CD4-positive, alpha-beta T cell treated with Interleukin-17A for 1 hour (primary cell): ENCODE results near the gene HBA2.
"Not testable (repeated sequence)": the region's sequence is repeated elsewhere in the genome, so short reads cannot be mapped to it uniquely, and the experiment has no call there.

Source experiments
- DNase-seq: peaks from one replicate; pipeline ENCODE4 v3.0.0-alpha.2; 2020

The HBA2 gene

DNA sequence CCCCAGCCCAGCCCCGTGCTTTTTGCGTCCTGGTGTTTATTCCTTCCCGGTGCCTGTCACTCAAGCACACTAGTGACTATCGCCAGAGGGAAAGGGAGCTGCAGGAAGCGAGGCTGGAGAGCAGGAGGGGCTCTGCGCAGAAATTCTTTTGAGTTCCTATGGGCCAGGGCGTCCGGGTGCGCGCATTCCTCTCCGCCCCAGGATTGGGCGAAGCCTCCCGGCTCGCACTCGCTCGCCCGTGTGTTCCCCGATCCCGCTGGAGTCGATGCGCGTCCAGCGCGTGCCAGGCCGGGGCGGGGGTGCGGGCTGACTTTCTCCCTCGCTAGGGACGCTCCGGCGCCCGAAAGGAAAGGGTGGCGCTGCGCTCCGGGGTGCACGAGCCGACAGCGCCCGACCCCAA, 3.3 kb downstream of the HBA2 start:
- DNase-seq = not testable (repeated sequence)

DNA sequence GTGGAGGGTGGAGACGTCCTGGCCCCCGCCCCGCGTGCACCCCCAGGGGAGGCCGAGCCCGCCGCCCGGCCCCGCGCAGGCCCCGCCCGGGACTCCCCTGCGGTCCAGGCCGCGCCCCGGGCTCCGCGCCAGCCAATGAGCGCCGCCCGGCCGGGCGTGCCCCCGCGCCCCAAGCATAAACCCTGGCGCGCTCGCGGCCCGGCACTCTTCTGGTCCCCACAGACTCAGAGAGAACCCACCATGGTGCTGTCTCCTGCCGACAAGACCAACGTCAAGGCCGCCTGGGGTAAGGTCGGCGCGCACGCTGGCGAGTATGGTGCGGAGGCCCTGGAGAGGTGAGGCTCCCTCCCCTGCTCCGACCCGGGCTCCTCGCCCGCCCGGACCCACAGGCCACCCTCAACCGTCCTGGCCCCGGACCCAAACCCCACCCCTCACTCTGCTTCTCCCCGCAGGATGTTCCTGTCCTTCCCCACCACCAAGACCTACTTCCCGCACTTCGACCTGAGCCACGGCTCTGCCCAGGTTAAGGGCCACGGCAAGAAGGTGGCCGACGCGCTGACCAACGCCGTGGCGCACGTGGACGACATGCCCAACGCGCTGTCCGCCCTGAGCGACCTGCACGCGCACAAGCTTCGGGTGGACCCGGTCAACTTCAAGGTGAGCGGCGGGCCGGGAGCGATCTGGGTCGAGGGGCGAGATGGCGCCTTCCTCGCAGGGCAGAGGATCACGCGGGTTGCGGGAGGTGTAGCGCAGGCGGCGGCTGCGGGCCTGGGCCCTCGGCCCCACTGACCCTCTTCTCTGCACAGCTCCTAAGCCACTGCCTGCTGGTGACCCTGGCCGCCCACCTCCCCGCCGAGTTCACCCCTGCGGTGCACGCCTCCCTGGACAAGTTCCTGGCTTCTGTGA, 4.1 kb downstream of the HBA2 start, which contains the start of gene HBA1:
HBA1 (plus strand) TSS at position 204 of the 906 bp plus-strand sequence; CDS start at position 241, 37 bp downstream.
- not testable (repeated sequence) for DNase-seq

DNA sequence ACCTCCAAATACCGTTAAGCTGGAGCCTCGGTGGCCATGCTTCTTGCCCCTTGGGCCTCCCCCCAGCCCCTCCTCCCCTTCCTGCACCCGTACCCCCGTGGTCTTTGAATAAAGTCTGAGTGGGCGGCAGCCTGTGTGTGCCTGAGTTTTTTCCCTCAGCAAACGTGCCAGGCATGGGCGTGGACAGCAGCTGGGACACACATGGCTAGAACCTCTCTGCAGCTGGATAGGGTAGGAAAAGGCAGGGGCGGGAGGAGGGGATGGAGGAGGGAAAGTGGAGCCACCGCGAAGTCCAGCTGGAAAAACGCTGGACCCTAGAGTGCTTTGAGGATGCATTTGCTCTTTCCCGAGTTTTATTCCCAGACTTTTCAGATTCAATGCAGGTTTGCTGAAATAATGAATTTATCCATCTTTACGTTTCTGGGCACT, 4.7 kb downstream of the HBA2 start:
- DNase-seq = no peak

DNA sequence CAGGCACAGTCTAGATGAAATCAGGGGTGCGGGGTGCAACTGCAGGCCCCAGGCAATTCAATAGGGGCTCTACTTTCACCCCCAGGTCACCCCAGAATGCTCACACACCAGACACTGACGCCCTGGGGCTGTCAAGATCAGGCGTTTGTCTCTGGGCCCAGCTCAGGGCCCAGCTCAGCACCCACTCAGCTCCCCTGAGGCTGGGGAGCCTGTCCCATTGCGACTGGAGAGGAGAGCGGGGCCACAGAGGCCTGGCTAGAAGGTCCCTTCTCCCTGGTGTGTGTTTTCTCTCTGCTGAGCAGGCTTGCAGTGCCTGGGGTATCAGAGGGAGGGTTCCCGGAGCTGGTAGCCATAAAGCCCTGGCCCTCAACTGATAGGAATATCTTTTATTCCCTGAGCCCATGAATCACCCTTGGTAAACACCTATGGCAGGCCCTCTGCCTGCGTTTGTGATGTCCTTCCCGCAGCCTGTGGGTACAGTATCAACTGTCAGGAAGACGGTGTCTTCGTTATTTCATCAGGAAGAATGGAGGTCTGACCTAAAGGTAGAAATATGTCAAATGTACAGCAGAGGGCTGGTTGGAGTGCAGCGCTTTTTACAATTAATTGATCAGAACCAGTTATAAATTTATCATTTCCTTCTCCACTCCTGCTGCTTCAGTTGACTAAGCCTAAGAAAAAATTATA, 5.4 kb downstream of the HBA2 start:
- DNase-seq = no peak

DNA sequence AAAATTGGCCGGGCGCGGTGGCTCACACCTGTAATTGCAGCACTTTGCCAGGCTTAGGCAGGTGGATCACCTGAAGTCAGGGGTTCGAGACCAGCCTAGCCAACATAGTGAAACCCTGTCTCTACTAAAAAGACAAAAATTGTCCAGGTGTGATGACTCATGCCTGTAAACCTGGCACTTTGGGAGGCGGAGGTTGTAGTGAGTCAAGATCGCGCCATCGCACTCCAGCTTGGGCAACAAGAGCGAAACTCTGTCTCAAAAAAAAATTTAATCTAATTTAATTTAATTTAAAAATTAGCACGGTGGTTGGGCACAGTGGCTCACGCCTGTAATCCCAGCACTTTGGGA, 6.0 kb downstream of the HBA2 start:
- DNase-seq = no peak

DNA sequence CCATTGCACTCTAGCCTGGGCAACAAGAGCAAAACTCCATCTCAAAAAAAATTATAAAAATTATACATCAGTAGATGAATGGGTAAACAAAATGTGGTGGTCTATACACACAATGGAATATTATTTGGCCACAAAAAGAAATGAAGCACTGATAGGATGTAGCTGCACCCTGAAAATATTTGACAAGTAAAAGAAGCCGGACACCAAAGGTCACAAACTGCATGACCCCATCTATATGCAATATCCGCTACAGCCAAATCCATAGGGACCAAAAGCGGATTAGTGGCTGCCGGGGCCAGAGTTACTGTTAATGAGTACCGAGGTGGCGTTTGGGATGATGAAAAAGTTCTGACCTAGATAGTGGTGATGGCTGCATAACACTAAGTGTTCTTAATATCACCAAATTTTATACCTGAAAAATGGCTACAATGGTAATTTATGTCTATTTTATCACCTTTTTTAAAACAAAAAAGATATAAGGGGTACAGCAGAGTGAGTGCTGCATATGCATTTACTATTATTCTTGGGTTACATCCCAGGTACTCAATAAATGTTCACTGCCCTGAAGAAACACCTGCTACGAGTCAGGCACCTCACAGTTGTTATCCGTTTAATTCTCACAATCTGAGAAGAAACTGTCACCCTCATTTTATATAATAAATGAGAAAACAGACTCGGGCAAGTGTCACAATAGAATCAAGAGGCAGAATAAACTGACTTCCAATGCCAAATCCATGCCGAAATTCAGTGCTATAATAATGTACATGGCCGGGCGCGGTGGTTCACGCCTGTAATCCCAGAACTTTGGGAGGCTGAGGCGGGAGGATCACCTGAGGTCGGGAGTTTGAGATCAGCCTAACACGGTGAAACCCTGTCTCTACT, 6.8 kb downstream of the HBA2 start:
- no peak for DNase-seq

DNA sequence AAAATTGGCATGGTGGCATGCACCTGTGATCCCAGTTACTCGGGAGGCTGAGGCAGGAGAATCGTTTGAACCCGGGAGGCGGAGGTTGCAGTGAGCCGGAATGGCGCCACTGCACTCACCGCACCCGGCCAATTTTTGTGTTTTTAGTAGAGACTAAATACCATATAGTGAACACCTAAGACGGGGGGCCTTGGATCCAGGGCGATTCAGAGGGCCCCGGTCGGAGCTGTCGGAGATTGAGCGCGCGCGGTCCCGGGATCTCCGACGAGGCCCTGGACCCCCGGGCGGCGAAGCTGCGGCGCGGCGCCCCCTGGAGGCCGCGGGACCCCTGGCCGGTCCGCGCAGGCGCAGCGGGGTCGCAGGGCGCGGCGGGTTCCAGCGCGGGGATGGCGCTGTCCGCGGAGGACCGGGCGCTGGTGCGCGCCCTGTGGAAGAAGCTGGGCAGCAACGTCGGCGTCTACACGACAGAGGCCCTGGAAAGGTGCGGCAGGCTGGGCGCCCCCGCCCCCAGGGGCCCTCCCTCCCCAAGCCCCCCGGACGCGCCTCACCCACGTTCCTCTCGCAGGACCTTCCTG, 7.5 kb downstream of the HBA2 start, which contains the start of gene HBQ1:
HBQ1 (plus strand) TSS at position 359 of the 575 bp plus-strand sequence; CDS start at position 387, 28 bp downstream.
- no peak for DNase-seq

DNA sequence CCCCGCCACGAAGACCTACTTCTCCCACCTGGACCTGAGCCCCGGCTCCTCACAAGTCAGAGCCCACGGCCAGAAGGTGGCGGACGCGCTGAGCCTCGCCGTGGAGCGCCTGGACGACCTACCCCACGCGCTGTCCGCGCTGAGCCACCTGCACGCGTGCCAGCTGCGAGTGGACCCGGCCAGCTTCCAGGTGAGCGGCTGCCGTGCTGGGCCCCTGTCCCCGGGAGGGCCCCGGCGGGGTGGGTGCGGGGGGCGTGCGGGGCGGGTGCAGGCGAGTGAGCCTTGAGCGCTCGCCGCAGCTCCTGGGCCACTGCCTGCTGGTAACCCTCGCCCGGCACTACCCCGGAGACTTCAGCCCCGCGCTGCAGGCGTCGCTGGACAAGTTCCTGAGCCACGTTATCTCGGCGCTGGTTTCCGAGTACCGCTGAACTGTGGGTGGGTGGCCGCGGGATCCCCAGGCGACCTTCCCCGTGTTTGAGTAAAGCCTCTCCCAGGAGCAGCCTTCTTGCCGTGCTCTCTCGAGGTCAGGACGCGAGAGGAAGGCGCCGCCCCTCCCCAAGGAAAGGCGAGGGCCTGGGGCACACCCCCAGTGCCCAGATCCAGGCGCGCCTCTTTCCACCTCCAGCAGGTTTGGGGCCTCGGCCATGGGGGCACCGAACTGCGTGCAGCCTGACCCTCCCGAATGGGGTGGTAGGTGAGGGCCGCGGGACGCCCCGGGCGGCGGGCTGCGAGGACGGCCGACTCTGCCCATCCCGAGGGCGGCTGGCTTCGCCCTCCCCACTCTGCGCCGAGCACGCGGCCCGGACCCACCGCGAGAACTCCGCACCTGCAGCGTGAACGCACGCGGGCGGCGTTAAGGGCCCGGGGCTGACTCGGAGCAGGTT, 8.2 kb downstream of the HBA2 start:
- no peak for DNase-seq

DNA sequence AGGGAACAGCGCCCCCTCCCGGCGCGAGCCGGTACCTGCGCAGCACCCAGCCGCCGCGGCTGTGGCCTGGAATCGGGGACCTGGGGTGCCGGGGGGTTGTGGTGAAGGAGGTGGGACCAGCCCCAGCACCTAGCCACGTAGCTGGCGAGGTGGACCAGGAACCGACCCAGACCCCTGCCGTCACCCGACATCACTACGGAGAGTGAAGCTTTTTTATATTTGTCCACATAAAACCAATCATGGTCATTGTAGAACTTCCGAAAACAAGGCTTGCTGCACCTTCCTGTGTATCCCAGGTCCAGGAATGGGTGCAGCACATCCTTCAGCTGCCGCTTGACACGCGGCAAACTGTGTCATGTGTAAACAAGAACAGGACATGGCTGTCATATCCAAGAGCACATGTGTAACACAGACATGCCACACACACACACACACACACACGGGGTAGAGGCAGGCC, 8.9 kb downstream of the HBA2 start:
- DNase-seq = peak; percentile 85

DNA sequence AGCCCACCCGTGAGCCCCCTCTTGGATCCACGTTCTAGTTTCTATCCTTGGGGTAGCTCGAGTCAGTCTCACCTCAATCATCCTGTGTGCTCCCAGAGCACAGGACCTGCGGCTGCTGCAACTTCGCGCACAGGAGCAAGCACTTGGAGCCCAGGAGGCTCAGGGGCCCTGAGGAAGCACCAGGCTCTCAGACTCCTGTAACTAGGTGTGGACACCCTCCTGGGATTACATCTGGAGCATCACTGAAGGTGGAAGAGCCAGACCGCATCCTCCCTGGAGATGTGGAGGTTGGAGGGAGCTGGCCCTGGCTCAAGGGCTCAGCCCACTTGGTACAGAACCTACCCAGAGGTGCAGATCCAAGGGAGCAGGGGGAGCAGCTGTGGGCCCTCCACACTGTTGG, 10.3 kb downstream of the HBA2 start:
- DNase-seq = no peak

DNA sequence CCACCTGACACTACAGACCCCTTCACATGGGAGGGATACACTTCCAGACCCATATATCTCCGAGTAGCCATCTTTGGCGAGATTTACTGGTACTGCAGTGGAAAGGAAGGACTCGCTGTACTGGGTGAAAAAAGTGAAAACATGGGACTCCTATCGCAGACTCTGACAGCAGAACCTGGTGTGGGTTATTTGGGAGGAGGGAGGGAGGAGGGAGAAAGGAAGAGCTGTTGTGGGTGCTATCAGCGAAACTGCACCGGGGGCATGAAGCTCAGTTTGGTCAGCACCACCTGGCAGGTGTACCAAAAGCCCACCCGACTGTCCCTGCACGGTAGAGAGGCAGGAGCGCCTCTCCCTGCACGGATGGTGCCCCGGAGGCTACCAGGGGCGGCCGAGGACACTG, 12.5 kb downstream of the HBA2 start:
- no peak for DNase-seq

DNA sequence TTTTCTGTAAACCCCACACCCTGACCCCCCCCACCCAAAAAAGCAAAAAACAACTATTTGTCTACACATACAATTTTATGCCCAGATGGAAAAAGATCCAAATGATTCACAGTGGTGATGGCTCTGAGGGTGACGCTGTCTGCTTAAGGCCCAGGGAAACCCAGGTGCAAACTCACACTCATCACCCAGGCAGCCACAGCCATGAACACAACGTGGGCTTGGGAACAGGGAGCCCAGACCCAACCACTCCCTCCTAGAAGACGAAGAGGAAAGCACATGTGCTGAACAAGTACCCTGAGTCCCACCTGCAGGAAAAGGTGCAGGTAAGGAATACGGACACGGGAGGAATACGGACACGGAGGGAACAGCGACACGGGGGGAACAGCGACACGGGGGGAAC, 13.0 kb downstream of the HBA2 start:
- no peak for DNase-seq

DNA sequence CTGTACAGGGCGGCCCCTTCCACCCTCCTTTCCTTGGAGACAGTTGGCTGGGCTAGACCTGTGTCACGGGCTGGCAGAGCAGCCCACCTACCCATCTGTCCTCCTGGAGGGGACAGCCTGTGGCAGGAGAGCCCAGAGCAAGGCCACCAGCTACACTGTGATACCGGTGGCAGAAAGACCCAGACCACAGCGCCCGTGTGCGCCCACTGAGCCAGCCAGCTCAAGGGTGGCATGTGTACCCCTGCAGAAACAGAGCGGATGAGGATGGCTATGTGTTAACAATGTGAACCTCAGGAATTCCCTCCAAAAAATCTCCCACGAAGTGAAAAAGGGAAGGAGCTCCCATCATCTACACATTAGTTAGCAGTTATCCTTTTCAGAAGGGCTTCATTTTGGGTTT, 14.7 kb downstream of the HBA2 start:
- DNase-seq = no peak

DNA sequence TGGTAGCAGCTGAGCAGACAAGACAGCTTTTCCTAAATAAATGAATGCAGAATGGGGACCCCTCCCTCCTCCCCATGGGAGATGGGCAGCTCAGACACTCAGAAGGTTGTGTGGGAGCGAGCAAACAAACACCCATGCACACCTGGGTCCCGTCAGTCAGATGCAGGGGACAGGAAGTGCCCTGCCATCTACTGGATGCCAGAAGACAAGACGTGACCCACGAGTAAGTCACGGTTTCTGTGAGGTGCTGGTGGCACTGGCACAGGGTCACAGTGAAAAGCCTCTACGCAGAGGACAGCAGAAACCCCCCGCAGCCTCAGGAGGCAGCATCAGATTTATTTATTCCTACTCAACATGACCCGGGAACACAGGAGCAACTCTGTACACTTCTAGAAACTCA, 16.0 kb downstream of the HBA2 start:
- peak; percentile 31 for DNase-seq

DNA sequence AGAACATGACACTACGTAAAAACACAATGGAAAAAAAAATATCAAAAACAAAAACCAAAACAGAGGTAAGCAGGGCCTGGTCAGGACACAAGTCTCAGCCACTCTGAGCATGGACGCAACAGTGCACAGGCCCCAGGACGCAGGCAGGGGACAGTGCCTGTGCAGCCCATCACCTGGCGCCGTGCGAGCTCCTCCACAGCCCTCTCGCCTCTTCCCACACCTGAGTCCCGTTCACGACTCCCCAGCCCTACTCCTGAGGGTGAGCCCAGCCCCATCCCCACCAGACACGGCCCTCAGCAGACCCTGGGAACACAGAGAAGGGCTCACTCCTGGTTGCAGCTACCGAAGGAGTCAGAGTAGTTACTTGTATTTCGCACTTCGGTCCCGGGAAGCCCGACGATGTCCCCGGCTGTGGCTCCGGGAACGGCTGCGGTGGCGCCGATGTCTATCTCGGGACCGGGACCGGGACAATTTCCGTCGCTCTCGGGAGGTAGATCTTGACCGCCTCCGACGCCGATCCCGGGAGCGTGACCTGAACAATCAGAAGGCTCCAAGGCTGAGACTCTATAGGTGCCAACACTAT, 17.0 kb downstream of the HBA2 start:
- no peak for DNase-seq

DNA sequence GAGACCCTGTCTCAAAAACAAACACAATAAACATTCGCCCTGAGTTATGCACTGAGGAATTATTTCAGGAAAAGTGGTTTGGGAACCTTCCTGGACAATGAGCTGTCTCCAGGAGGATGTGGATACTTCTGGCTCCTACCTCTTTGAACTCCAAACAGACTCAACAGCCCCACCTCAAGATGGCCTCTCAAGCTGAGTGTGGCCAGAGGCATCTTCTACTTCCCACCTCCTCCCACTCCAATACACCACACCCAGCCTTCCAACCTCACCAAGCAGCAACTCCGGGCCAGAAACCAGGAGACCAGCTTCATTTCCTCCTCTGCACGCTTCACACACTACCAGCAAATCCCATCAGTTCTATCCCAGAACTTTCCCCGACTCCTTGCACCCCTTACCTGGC, 19.2 kb downstream of the HBA2 start:
- no peak for DNase-seq

DNA sequence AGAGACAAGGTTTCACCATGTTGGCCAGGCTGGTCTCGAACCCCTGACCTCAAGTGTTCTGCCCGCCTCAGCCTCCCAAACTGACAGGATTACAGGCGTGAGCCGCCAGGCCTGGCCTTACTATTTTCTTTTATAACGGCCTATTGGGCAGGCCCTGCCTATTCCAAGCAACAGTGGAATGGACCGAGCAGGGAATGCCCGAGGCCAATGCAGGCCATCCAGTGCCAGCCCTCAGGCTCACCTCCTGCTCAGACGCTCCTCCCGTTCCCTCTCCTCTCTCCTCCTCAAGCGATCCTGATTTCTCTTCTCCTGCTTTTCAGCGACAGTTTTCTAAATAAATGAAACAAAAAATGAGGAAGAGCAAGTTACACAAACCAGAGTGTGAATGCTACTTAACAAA, 20.0 kb downstream of the HBA2 start:
- no peak for DNase-seq

DNA sequence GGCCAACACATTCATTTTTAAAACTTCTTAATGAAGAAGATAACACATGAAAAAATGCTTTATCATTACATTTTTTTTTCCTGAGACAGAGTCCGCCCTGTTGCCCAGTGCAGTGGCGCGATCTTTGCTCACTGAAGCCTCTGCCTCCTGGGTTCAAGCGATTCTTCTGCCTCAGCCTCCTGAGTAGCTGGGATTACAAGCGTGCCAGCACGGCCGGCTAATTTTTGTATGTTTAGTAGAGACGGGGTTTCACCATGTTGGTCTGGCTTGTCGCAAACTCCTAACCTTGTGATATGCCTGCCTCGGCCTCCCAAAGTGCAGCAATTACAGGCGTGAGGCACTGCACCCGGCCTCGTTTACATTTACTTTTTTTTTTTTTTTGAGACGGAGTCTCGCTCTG, 20.8 kb downstream of the HBA2 start:
- no peak for DNase-seq

DNA sequence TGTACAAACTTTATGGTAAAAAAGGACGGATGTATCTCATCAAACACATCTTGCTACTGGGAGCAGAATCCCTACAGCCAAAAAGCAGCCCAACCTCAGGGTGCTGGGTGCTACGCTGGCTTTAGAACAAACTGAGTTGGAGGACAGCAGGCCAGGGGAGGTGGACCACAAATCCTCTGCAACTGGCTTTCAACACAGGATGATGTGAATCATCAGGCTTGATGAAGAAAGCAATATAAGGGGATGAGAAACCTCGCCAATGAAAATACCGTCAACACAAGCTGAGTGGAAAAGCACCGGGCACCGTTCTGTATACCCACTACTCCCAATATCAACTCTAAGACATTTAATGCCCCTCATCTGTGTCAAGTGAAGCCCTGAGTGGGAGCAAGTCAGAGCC, 21.8 kb downstream of the HBA2 start:
- no peak for DNase-seq

DNA sequence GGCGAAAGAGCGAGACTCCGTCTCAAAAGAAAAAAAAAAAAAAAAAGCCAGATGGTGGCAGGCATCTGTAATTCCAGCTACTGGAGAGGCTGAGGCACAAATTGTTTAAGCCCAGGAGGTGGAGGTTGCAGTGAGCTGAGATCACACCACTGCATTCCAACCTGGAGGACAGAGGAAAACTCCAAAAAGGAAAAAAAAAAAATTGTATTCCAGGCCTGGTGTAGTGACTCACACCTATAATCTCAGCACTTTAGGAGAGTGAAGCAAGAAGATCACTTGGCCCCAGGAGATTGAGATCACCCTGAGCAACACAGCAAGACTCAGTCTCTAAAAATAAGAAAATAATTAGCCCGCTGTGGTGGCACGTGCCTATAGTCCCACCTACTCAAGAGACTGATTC, 27.7 kb downstream of the HBA2 start:
- no peak for DNase-seq

DNA sequence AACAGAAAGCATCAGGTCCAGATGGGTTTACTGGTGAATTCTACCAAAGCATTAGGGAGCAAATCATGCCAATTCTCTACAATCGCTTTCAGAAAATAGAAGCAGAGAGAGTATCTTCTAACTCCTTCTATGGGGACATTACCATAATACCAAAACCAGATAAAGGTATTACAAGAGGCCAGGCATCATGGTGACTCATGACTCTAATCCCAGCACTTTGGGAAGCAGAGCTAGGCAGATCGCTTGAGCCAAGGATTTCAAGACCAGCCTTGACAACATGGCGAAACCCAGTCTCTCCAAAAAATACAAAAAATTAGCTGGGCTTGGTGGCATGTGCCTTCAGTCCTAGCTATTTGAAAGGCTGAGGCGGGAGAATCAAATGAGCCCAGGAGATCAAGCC, 30.6 kb downstream of the HBA2 start:
- DNase-seq = no peak
